Measurements from ENCODE around the gene NR4A1. TPM values are rescaled to one million over a fixed set of nuclear protein-coding genes. Genes with fewer than 3 reads are reported as not detected.
A peak's percentile ranks its signal among the peaks of the same experiment; 100 is the strongest.

NR4A1 gene
- total RNA-seq, 1 donor from 2014 or later = 51.0 TPM

GRCh38 chr12:52026263-52026662, 25.0 kb upstream of the NR4A1 start:
- Mint-ChIP-seq H3K27ac (ENCODE audit: unreplicated experiment) (no peak overlapping the region), H3K27me3 (ENCODE audit: low read depth) (peaks cover 22% of the 10 kb centered on the region), H3K4me3 (peak overlapping the region; percentile 90), H3K4me1 (peaks cover 36% of the 10 kb centered on the region), H3K9me3 (no peaks in the 10 kb centered on the region), H3K36me3 (ENCODE audit: low read depth) (no peaks in the 10 kb centered on the region)
- no peak for TF ChIP-seq CTCF (conservative IDR thresholded peaks at IDR 0.05)
- DNase-seq (ENCODE audit: low read depth, low spot score) = no peak

- Mint-ChIP-seq H3K36me3 (ENCODE audit: low read depth) (no peaks in the 10 kb centered on the region), H3K9me3 (no peaks in the 10 kb centered on the region), H3K4me1 (peaks cover 41% of the 10 kb centered on the region), H3K27ac (ENCODE audit: unreplicated experiment) (no peak overlapping the region), H3K27me3 (ENCODE audit: low read depth) (peaks cover 18% of the 10 kb centered on the region), H3K4me3 (no peak overlapping the region)
- no peak for DNase-seq (ENCODE audit: low read depth, low spot score)
- TF ChIP-seq CTCF (conservative IDR thresholded peaks at IDR 0.05) = no peak
Measured at GRCh38 chr12:52027085-52027843, 24.0 kb upstream of the NR4A1 start.

- Mint-ChIP-seq H3K27ac (ENCODE audit: unreplicated experiment) (peak overlapping the region; percentile 32), H3K27me3 (ENCODE audit: low read depth) (peaks cover 4% of the 10 kb centered on the region), H3K4me1 (peaks cover 43% of the 10 kb centered on the region), H3K36me3 (ENCODE audit: low read depth) (no peaks in the 10 kb centered on the region), H3K4me3 (peak overlapping the region; percentile 20), H3K9me3 (no peaks in the 10 kb centered on the region)
- no peak for TF ChIP-seq CTCF (conservative IDR thresholded peaks at IDR 0.05)
- no peak for DNase-seq (ENCODE audit: low read depth, low spot score)
Measured at GRCh38 chr12:52029685-52030084, 21.6 kb upstream of the NR4A1 start.

- Mint-ChIP-seq H3K4me1 (peaks cover 37% of the 10 kb centered on the region), H3K9me3 (no peaks in the 10 kb centered on the region), H3K27me3 (ENCODE audit: low read depth) (peaks cover 6% of the 10 kb centered on the region), H3K27ac (ENCODE audit: unreplicated experiment) (peak overlapping the region; percentile 95), H3K36me3 (ENCODE audit: low read depth) (no peaks in the 10 kb centered on the region), H3K4me3 (peak overlapping the region; percentile 83)
- TF ChIP-seq CTCF (conservative IDR thresholded peaks at IDR 0.05) = no peak
- no peak for DNase-seq (ENCODE audit: low read depth, low spot score)
Measured at GRCh38 chr12:52032446-52032803, 18.8 kb upstream of the NR4A1 start.

GRCh38 chr12:52032804-52033445, 18.3 kb upstream of the NR4A1 start:
- Mint-ChIP-seq H3K27ac (ENCODE audit: unreplicated experiment) (peak overlapping the region; percentile 98), H3K9me3 (no peaks in the 10 kb centered on the region), H3K4me1 (peaks cover 41% of the 10 kb centered on the region), H3K4me3 (peak overlapping the region; percentile 83), H3K27me3 (ENCODE audit: low read depth) (peaks cover 6% of the 10 kb centered on the region), H3K36me3 (ENCODE audit: low read depth) (no peaks in the 10 kb centered on the region)
- no peak for TF ChIP-seq CTCF (conservative IDR thresholded peaks at IDR 0.05)
- peak; percentile 86 for DNase-seq (ENCODE audit: low read depth, low spot score)

Data from neural crest cell (in vitro differentiated cells).